ENCODE data around the gene ARNT2.

DNA sequence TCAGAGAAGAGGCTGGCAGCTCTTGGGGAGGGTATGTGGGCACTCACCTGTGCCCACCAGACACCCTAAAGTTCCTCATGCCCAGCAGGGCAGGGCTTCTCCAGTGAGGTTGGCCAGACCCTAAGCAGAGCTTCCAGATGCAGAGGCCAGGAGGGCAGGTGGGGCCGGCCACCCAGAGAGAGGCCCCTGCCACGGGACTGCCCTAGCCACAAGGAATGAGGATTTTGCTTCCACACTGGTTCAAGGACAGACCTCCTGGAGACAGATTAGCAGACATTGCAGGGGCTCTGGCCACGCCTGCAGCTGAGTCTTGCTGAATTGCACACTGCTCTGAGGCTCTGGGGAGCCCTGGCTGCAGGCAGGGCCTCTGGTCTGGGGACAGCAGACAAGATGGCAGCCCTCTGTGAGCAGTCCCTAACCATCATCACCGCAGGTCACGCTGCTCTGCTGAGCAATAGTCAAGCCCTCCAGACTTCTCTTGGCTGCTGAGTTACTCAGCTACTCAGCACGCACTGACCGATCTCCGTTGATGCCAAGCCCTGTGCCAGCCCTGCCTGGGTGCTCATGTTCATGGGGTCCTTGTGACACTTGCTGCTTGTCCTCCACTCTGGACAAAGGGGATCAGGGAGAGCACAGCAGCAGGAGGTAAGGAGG is 173.5 kb downstream of the ARNT2 start:
- TF ChIP-seq, protein P1, sequence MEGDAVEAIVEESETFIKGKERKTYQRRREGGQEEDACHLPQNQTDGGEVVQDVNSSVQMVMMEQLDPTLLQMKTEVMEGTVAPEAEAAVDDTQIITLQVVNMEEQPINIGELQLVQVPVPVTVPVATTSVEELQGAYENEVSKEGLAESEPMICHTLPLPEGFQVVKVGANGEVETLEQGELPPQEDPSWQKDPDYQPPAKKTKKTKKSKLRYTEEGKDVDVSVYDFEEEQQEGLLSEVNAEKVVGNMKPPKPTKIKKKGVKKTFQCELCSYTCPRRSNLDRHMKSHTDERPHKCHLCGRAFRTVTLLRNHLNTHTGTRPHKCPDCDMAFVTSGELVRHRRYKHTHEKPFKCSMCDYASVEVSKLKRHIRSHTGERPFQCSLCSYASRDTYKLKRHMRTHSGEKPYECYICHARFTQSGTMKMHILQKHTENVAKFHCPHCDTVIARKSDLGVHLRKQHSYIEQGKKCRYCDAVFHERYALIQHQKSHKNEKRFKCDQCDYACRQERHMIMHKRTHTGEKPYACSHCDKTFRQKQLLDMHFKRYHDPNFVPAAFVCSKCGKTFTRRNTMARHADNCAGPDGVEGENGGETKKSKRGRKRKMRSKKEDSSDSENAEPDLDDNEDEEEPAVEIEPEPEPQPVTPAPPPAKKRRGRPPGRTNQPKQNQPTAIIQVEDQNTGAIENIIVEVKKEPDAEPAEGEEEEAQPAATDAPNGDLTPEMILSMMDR (IDR thresholded peaks at IDR 0.05), result no peak
- TF ChIP-seq POLR2A (IDR thresholded peaks at IDR 0.05) (no peak), EP300 (IDR thresholded peaks at IDR 0.05) (no peak), POLR2AphosphoS5 (IDR thresholded peaks at IDR 0.05) (no peak)
